ENCODE results near the gene OLFML1.

Gene OLFML1

GRCh38 chr11:7532405-7533145, 47.3 kb downstream of the OLFML1 start:
- DNase-seq (ENCODE audit: low read depth, low spot score) = no peak

- DNase-seq (ENCODE audit: low read depth, low spot score) = no peak
These were observed 48.1 kb downstream of the OLFML1 start for GRCh38 chr11:7533199-7534041.

GRCh38 chr11:7534042-7534378, 48.7 kb downstream of the OLFML1 start:
- DNase-seq (ENCODE audit: low read depth, low spot score) = no peak

- no peak for DNase-seq (ENCODE audit: low read depth, low spot score)
These were observed 50.8 kb downstream of the OLFML1 start for GRCh38 chr11:7536100-7536499.

- no peak for DNase-seq (ENCODE audit: low read depth, low spot score)
These were observed 52.0 kb downstream of the OLFML1 start for GRCh38 chr11:7537265-7537664.

GRCh38 chr11:7538031-7538430, 52.7 kb downstream of the OLFML1 start:
- no peak for DNase-seq (ENCODE audit: low read depth, low spot score)

- no peak for DNase-seq (ENCODE audit: low read depth, low spot score)
These were observed 53.5 kb downstream of the OLFML1 start for GRCh38 chr11:7538466-7539454.

GRCh38 chr11:7540830-7541555, 55.7 kb downstream of the OLFML1 start:
- no peak for DNase-seq (ENCODE audit: low read depth, low spot score)

GRCh38 chr11:7543302-7543701, 58.0 kb downstream of the OLFML1 start:
- no peak for DNase-seq (ENCODE audit: low read depth, low spot score)

- no peak for DNase-seq (ENCODE audit: low read depth, low spot score)
These were observed 58.7 kb downstream of the OLFML1 start for GRCh38 chr11:7544021-7544420.

- no peak for DNase-seq (ENCODE audit: low read depth, low spot score)
These were observed 60.3 kb downstream of the OLFML1 start for GRCh38 chr11:7545611-7546010.

- no peak for DNase-seq (ENCODE audit: low read depth, low spot score)
These were observed 61.1 kb downstream of the OLFML1 start for GRCh38 chr11:7546324-7546791.

- no peak for DNase-seq (ENCODE audit: low read depth, low spot score)
These were observed 62.4 kb downstream of the OLFML1 start for GRCh38 chr11:7547687-7548086.

- DNase-seq (ENCODE audit: low read depth, low spot score) = no peak
These were observed 63.5 kb downstream of the OLFML1 start for GRCh38 chr11:7548659-7549274.

- DNase-seq (ENCODE audit: low read depth, low spot score) = no peak
These were observed 64.4 kb downstream of the OLFML1 start for GRCh38 chr11:7549681-7550080.

GRCh38 chr11:7551571-7551970, 66.3 kb downstream of the OLFML1 start:
- DNase-seq (ENCODE audit: low read depth, low spot score) = no peak

GRCh38 chr11:7552666-7553065, 67.4 kb downstream of the OLFML1 start:
- no peak for DNase-seq (ENCODE audit: low read depth, low spot score)

- no peak for DNase-seq (ENCODE audit: low read depth, low spot score)
These were observed 69.9 kb downstream of the OLFML1 start for GRCh38 chr11:7555052-7555699.

- no peak for DNase-seq (ENCODE audit: low read depth, low spot score)
These were observed 72.7 kb downstream of the OLFML1 start for GRCh38 chr11:7558046-7558445.

All from brain pericyte (primary cell).